Measurements from ENCODE around the gene WDR54. TPM values are rescaled to one million over a fixed set of nuclear protein-coding genes. Genes with fewer than 3 reads are reported as not detected.

Gene WDR54
- total RNA-seq, 1 experiment from 2014 or later: 53.0 TPM

DNA sequence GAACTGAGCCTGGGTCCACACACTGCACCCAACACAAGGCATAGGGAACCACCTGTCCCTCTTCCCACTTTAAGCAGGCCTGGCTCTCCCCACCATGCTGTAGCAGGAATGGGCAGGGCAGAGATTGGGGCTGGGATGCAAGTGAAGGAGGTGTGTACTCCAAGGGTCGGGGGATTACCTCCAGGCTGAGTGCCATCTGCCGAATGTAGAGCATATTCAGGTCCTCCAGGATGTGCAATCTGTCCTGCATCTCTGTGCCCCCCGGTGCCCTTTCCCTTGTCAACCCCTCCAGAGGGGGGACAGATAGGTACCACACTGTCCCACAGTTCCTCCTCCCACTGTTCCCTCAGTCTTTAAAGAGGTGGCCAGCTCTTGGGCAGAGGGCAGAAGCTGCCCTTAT, 17.8 kb downstream of the WDR54 start:
- CTCF ChIA-PET: no interaction called here
- intact Hi-C loops (cut with micrococcal nuclease; ENCODE audit: unreplicated experiment): no loop called here
- BruUV-seq (replicated peaks): no TSS peak

DNA sequence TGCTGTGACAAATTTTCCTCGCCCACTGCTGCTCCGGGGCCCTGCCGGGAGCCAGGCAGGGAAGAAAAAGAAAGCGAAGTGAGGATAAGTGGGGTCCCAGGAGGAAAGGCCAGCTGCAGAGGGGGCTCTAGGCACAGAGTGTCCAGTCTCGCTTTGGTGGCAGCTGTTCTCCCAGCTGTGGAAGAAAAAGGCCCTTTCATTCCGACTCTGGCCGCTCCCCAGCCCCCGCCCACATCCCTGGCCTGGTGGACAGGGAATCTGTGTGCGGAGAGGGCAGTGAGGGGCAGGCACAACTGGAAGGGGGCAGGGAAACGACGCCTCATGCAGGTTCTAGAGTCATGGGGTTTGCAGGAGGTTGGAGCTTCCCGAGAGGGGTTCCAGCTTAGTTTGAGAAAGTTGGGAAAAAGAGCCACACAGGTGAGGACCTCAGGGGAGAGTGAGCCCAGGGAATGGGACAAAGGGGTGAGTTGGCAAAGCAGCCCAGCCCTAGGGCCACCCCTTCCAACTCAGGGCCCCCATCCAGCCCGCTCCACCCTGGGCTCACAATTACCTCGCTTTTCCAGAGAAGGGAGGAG, 18.4 kb downstream of the WDR54 start:
- Histone ChIP-seq H3K27ac (no peak overlapping the region; the same call in 1 of the 2 replicates), H3F3A (ENCODE audit: insufficient read depth, low read depth) (peaks cover 23% of the 10 kb centered on the region), H3K27me3 (ENCODE audit: insufficient read depth, low read depth) (no peaks in the 10 kb centered on the region), H3K4me1 (replicated peaks; ENCODE audit: insufficient read depth) (peaks cover 17% of the 10 kb centered on the region), H3K9me3 (ENCODE audit: insufficient read depth, low read depth) (no peaks in the 10 kb centered on the region), H3K4me3 (peak overlapping the region; percentile 66), H4K20me1 (ENCODE audit: insufficient read depth) (peaks cover 35% of the 10 kb centered on the region), H3K36me3 (ENCODE audit: low read depth) (0 out of 2 replicates have a peak, but pooled peaks cover 4% of the 10 kb centered on the region), H3K9me2 (ENCODE audit: insufficient read depth) (no peaks in the 10 kb centered on the region), H3K4me2 (peak overlapping the region; percentile 93), H3K79me2 (ENCODE audit: low read depth) (peaks cover 43% of the 10 kb centered on the region), H2AFZ (peak overlapping the region; percentile 87)
- POLR2A ChIA-PET (ENCODE audit: unreplicated experiment): interaction anchor here (0.7 to 1.1 kb wide), 3 partner anchors 18 to 48 kb away, joined by 3 to 9 read pairs (median 3); partner anchors contain the start of genes CCDC142, TTC31 and WBP1
- intact Hi-C loops (cut with micrococcal nuclease; ENCODE audit: unreplicated experiment): loop anchor here (1.0 kb wide), 2 partner anchors 18 to 89 kb away; partner anchors contain the start of genes AUP1, HTRA2 and WBP1
- CTCF ChIA-PET: interaction anchor here (0.6 kb wide), 2 partner anchors 38 to 1463 kb away, joined by 3 to 5 read pairs; no protein-coding TSS in a partner anchor
- BruUV-seq (replicated peaks): no TSS peak
- DNase-seq: no peak
- TF ChIP-seq, protein P1, sequence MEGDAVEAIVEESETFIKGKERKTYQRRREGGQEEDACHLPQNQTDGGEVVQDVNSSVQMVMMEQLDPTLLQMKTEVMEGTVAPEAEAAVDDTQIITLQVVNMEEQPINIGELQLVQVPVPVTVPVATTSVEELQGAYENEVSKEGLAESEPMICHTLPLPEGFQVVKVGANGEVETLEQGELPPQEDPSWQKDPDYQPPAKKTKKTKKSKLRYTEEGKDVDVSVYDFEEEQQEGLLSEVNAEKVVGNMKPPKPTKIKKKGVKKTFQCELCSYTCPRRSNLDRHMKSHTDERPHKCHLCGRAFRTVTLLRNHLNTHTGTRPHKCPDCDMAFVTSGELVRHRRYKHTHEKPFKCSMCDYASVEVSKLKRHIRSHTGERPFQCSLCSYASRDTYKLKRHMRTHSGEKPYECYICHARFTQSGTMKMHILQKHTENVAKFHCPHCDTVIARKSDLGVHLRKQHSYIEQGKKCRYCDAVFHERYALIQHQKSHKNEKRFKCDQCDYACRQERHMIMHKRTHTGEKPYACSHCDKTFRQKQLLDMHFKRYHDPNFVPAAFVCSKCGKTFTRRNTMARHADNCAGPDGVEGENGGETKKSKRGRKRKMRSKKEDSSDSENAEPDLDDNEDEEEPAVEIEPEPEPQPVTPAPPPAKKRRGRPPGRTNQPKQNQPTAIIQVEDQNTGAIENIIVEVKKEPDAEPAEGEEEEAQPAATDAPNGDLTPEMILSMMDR (conservative IDR thresholded peaks at IDR 0.05): no peak

More for the DNA sequence above, 17.8 kb downstream of the WDR54 start:
- no peak for TF ChIP-seq EZH2 (IDR thresholded peaks at IDR 0.05; ENCODE audit: low read depth)
- TF ChIP-seq, protein P1 (conservative IDR thresholded peaks at IDR 0.05): no peak
- peaks cover 37% of the 10 kb centered on the region for H4K20me1 ChIP-seq (ENCODE audit: insufficient read depth)
- POLR2A ChIA-PET (ENCODE audit: unreplicated experiment): interaction anchor here (0.8 kb wide), 1 partner anchor 19 kb away, joined by 4 read pairs; no protein-coding TSS in a partner anchor
- peak overlapping the region; percentile 93 for H3K4me2 ChIP-seq
- H3K9me2 ChIP-seq (ENCODE audit: insufficient read depth): no peaks in the 10 kb centered on the region
- DNase-seq: no peak
- H3K79me2 ChIP-seq (ENCODE audit: low read depth): peaks cover 45% of the 10 kb centered on the region
- no peaks in the 10 kb centered on the region for H3K9me3 ChIP-seq (ENCODE audit: insufficient read depth, low read depth)
- H3K27me3 ChIP-seq (ENCODE audit: insufficient read depth, low read depth): no peaks in the 10 kb centered on the region
- H3K4me3 ChIP-seq: peak overlapping the region; percentile 66; the same call in 1 of the 2 replicates
- H3F3A ChIP-seq (ENCODE audit: insufficient read depth, low read depth): peaks cover 23% of the 10 kb centered on the region
- no peak overlapping the region for H2AFZ ChIP-seq
- H3K27ac ChIP-seq: no peak overlapping the region
- H3K36me3 ChIP-seq (ENCODE audit: low read depth): 0 out of 2 replicates have a peak, but pooled peaks cover 4% of the 10 kb centered on the region
- H3K4me1 ChIP-seq (replicated peaks; ENCODE audit: insufficient read depth): peaks cover 16% of the 10 kb centered on the region

DNA sequence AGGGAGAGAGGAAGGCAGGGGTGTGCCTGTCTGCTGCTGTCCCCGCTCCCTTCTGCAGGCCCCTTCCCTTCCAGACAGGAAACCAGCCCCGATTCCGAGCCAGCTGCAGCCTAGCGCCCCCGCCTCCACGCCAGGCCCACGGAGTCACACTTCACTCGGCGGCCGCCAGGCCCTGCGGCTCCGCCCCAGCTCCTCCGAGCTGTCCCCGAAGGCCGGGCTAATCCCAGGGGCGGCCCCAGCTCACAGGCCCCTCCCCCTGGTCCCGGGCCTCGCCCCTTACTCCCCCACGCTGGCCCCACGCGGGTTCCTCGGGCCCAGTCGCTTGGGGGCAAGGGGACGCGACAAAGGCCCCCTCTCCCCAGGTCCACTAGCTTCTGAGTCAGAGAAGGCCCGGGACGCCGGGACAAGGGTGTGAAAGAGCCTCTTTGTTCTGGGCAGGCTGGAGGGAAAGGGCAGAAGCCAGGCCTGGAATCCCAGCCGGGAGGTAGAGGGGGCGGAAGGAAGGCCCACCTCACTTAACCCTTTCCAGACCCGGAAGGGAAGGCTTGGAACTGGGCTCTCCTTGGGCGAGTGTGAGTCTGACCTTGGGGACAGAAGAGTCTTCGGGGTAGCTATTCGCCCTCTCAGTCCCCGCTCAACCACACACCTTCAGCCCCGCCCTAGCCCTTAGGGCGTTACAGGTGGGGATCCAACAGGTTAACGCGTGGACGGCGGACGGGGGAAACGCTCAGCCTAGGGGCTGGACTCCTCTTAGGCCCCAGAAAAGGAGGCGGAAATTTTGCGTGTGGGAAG, 19.0 kb downstream of the WDR54 start:
- TF ChIP-seq, protein P1 (conservative IDR thresholded peaks at IDR 0.05): no peak
- no peak for TF ChIP-seq EZH2 (IDR thresholded peaks at IDR 0.05; ENCODE audit: low read depth)
- H2AFZ ChIP-seq: peak overlapping the region; percentile 87
- H3K4me1 ChIP-seq (replicated peaks; ENCODE audit: insufficient read depth): peaks cover 17% of the 10 kb centered on the region
- CTCF ChIA-PET: interaction anchor here (0.6 kb wide), 2 partner anchors 39 to 1463 kb away, joined by 3 to 5 read pairs; no protein-coding TSS in a partner anchor
- POLR2A ChIA-PET (ENCODE audit: unreplicated experiment): interaction anchor here (0.7 to 1.1 kb wide), 4 partner anchors 12 to 48 kb away, joined by 3 to 9 read pairs (median 6); partner anchors contain the start of genes CCDC142, TTC31 and WBP1
- H3K9me3 ChIP-seq (ENCODE audit: insufficient read depth, low read depth): no peaks in the 10 kb centered on the region
- peak; percentile 68 to 87 for DNase-seq
- peak overlapping the region; percentile 64 for H3K27ac ChIP-seq
- H3F3A ChIP-seq (ENCODE audit: insufficient read depth, low read depth): peaks cover 23% of the 10 kb centered on the region
- H3K9me2 ChIP-seq (ENCODE audit: insufficient read depth): no peaks in the 10 kb centered on the region
- H4K20me1 ChIP-seq (ENCODE audit: insufficient read depth): peaks cover 29% of the 10 kb centered on the region
- intact Hi-C loops (cut with micrococcal nuclease; ENCODE audit: unreplicated experiment): loop anchor here (1.0 kb wide), 2 partner anchors 18 to 89 kb away; partner anchors contain the start of genes AUP1, HTRA2 and WBP1
- H3K27me3 ChIP-seq (ENCODE audit: insufficient read depth, low read depth): no peaks in the 10 kb centered on the region
- H3K36me3 ChIP-seq (ENCODE audit: low read depth): 0 out of 2 replicates have a peak, but pooled peaks cover 4% of the 10 kb centered on the region
- BruUV-seq (replicated peaks): no TSS peak
- peak overlapping the region; percentile 66 for H3K4me3 ChIP-seq
- H3K4me2 ChIP-seq: peak overlapping the region; percentile 93
- peaks cover 37% of the 10 kb centered on the region for H3K79me2 ChIP-seq (ENCODE audit: low read depth)

Measured in PC-9 (cell line).